Kidney (tissue), 14 donors: Measurements from ENCODE around the gene IL17A. TPM values are rescaled to one million over a fixed set of nuclear protein-coding genes. Genes with fewer than 3 reads are reported as not detected.
"Not testable (repeated sequence)": the region's sequence is repeated elsewhere in the genome, so short reads cannot be mapped to it uniquely, and the experiment has no call there.

Experiments used
- DNase-seq, 5 donors: peaks; one replicate each; pipeline ENCODE4 v3.0.0-alpha.2; 2013 to 2020
- FAIRE-seq: peaks from 2 replicates; lab custom pipeline; 2012; peaks lifted over from hg19 to GRCh38; lab: Jason Lieb, UNC
- H3K27ac ChIP-seq, 2 donors: one replicate each; pipeline ENCODE4 v1.7.0; 2013; ENCODE audit warnings: low read depth in 2 of 2, low read length in 2 of 2, inconsistent platforms in 1 of 2
- H3K27me3 ChIP-seq: one replicate; pipeline ENCODE4 v1.7.1; 2013; ENCODE audit warnings: low read length, inconsistent platforms; ENCODE audit not compliant: control insufficient read depth, insufficient read depth
- H3K36me3 ChIP-seq, 3 donors: one replicate each; pipeline versions ENCODE4 v1.7.0 to v1.7.1; 2013; ENCODE audit warnings: low read length in 3 of 3, control low read depth in 1 of 3, inconsistent platforms in 1 of 3; ENCODE audit not compliant: insufficient read depth in 3 of 3, control insufficient read depth in 2 of 3
- H3K4me1 ChIP-seq, 3 donors: one replicate each; pipeline versions ENCODE4 v1.7.0 to v1.7.1; 2013; ENCODE audit warnings: low read length in 3 of 3, inconsistent platforms in 1 of 3, low read depth in 1 of 3; ENCODE audit not compliant: control insufficient read depth in 2 of 3, insufficient read depth in 2 of 3
- H3K4me3 ChIP-seq, 3 donors: one replicate each; pipeline versions ENCODE4 v1.7.0 to v1.8.1; 2013; ENCODE audit warnings: low read length in 3 of 3, control low read depth in 1 of 3, inconsistent platforms in 1 of 3
- H3K9ac ChIP-seq, 3 donors: one replicate each; pipeline versions ENCODE4 v1.7.0 to v1.7.1; 2013; ENCODE audit warnings: low read length in 3 of 3, control low read depth in 1 of 3, inconsistent platforms in 1 of 3
- H3K9me3 ChIP-seq, 3 donors: one replicate each; pipeline versions ENCODE4 v1.7.0 to v1.7.1; 2013; ENCODE audit warnings: low read length in 3 of 3, control low read depth in 1 of 3, inconsistent platforms in 1 of 3; ENCODE audit not compliant: control insufficient read depth in 2 of 3, insufficient read depth in 1 of 3
- intact Hi-C: fragments of 100-400 bp; cut with DNase I; formaldehyde crosslinking; loops from one replicate; pipeline ENCODE4 v1.11.1; 2022
- polyA plus RNA-seq: library from polyadenylated mRNA; stranded (reverse); fragments of 350-450 nt; fragmentation: Illumina TruSeq; extraction: RNeasy Lipid Tissue Mini Kit (QIAGEN cat#74804); gene quantifications from one replicate; pipeline ENCODE4 v1.2.3, GENCODE V29; 2014; ENCODE audit warnings: low read depth, low replicate concordance; ENCODE audit not compliant: insufficient read depth
- total RNA-seq: library from RNA; stranded (reverse); fragmentation: NEBNext Ultra II Directional; extraction: Animal tissue kit (Norgen Biotek cat#: 25700); gene quantifications from one replicate; pipeline ENCODE4 v1.2.1, GENCODE V29; 2021
- TF ChIP-seq, protein P1 (sequence below): IDR thresholded peaks from 3 replicates; pipeline ENCODE4 v1.5.1; 2012; ENCODE audit warnings: mild to moderate bottlenecking, moderate library complexity, borderline replicate concordance; ENCODE audit not compliant: insufficient read depth; ENCODE audit errors: extremely low read depth
- donor health status: control.
- donor health status: control.
- donor health status: control.
- donor health status: control.
- donor health status: control.
- donor health status: DM: yes; HTN: yes; CAD: no.
- donor health status: Normal renal cell carcinoma (clear cell type).

Gene IL17A
- total and polyA plus RNA-seq, 2 donors from 2014 or later = not detected

DNA sequence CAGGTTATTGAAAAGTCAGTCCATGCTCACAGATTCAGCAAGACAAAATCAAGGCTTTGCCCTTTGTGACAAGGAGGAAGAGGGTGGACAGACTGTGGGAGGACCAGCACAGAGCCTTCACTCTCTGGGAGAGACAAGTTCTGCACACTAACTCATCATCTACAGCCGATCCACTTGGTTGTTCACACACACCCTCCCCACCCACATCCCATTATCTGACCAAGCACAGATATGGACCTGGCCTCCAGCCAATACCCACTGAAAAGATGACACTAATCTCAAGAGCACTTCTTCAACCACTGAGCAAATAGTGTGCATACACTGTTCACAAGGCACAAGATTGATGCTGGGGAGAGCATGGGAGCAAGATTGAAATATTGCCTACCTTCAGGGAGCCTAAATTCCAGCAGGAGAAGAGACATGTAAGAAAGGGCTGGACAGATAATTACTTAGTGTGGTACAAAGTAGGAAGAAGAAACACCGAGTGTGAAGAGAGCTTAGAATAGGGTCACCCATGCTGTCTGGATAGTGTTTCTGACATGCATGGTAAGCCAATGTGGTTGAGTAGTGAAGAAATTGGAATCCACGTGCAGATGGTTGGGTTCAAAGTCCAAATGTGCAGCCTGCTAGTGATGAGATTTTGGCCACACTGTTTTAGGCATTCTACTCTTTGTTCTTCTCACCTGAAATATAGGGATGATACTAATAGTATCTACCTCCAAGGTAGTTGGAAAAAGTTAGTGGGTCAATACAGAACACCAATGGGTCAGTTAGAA lies 21.7 kb upstream of the IL17A start:
- no peak overlapping the region for H3K4me3 ChIP-seq
- H3K27ac ChIP-seq = no peak overlapping the region
- peaks cover 0 to 4% (median 0%) of the 10 kb centered on the region in 3 donors for H3K9me3 ChIP-seq
- intact Hi-C loops = no loop called here
- no peaks in the 10 kb centered on the region for H3K27me3 ChIP-seq
- H3K9ac ChIP-seq = no peak overlapping the region
- no peaks in the 10 kb centered on the region for H3K36me3 ChIP-seq
- FAIRE-seq (no peak), DNase-seq (no peak)
- H3K4me1 ChIP-seq = no peaks in the 10 kb centered on the region
- TF ChIP-seq, protein P1, sequence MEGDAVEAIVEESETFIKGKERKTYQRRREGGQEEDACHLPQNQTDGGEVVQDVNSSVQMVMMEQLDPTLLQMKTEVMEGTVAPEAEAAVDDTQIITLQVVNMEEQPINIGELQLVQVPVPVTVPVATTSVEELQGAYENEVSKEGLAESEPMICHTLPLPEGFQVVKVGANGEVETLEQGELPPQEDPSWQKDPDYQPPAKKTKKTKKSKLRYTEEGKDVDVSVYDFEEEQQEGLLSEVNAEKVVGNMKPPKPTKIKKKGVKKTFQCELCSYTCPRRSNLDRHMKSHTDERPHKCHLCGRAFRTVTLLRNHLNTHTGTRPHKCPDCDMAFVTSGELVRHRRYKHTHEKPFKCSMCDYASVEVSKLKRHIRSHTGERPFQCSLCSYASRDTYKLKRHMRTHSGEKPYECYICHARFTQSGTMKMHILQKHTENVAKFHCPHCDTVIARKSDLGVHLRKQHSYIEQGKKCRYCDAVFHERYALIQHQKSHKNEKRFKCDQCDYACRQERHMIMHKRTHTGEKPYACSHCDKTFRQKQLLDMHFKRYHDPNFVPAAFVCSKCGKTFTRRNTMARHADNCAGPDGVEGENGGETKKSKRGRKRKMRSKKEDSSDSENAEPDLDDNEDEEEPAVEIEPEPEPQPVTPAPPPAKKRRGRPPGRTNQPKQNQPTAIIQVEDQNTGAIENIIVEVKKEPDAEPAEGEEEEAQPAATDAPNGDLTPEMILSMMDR = no peak

- intact Hi-C loops = no loop called here
- Histone ChIP-seq H3K4me1 (no peaks in the 10 kb centered on the region), H3K4me3 (no peak overlapping the region), H3K36me3 (no peaks in the 10 kb centered on the region), H3K9me3 (no peaks in the 10 kb centered on the region), H3K27ac (no peak overlapping the region), H3K9ac (no peak overlapping the region), H3K27me3 (no peaks in the 10 kb centered on the region)
- FAIRE-seq (no peak), DNase-seq (no peak)
- TF ChIP-seq, protein P1 = no peak
Measured at GRCh38 chr6:52167267-52167666, 18.9 kb upstream of the IL17A start.

DNA sequence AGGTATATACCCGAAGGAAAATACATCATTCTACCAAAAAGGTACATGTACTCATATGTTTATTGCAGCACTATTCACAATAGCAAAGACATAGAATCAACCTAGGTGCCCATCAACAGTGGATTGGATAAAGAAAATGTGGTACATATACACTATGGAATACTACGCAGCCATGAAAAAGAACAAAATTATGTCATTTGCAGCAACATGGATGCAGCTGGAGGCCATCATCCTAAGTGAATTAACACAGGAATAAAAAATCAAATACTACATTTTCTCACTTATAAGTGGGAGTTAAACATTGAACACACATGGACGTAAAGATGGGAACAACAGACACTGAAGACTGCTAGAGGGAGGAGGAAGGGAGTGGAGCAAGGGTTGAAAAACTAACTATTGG lies 17.8 kb upstream of the IL17A start:
- H3K27ac ChIP-seq, H3K4me1 ChIP-seq, FAIRE-seq, H3K27me3 ChIP-seq, DNase-seq, H3K9me3 ChIP-seq, H3K4me3 ChIP-seq, H3K9ac ChIP-seq, intact Hi-C loops, H3K36me3 ChIP-seq: not testable (repeated sequence)

GRCh38 chr6:52174118-52174517 lies 12.1 kb upstream of the IL17A start:
- DNase-seq (no peak), FAIRE-seq (no peak)
- intact Hi-C loops = no loop called here
- Histone ChIP-seq H3K4me1 (no peaks in the 10 kb centered on the region), H3K27ac (no peak overlapping the region), H3K36me3 (no peaks in the 10 kb centered on the region), H3K9me3 (no peaks in the 10 kb centered on the region), H3K4me3 (no peak overlapping the region), H3K27me3 (no peaks in the 10 kb centered on the region), H3K9ac (no peak overlapping the region)
- TF ChIP-seq, protein P1 = no peak
